K562 (cell line): ENCODE data around the gene KIAA0040. TPM values are rescaled to one million over a fixed set of nuclear protein-coding genes. Genes with fewer than 3 reads are reported as not detected.

Experiments used
- BACH1 ChIP-seq: fragments of 200-800 bp; sonication (Bioruptor generic); IDR thresholded peaks from 2 replicates; pipeline ENCODE4 v1.6.1; 2016; ENCODE audit warnings: missing genetic modification characterization, missing compliant biosample characterization
- CC2D1A ChIP-seq: fragments of 450-650 bp; IDR thresholded peaks from 2 replicates; pipeline ENCODE4 v1.6.1; 2017; ENCODE audit warnings: mild to moderate bottlenecking
- DIDO1 ChIP-seq: fragments of 450-650 bp; IDR thresholded peaks from 2 replicates; pipeline ENCODE4 v1.6.1; 2016; ENCODE audit warnings: low read depth, missing biosample characterization, missing genetic modification characterization
- HMGN3 ChIP-seq: IDR thresholded peaks from 2 replicates; pipeline ENCODE4 v1.6.1; 2011; ENCODE audit warnings: borderline replicate concordance, low read depth, mild to moderate bottlenecking, mixed read lengths, low read length; ENCODE audit not compliant: insufficient read length; ENCODE audit errors: extremely low read depth
- MYNN ChIP-seq, 2 experiments: sonication (generic); formaldehyde crosslinking in 1 of 2; IDR thresholded peaks; 2 replicates each; pipeline versions ENCODE4 v1.5.0 to v1.6.1; 2016 to 2020; ENCODE audit warnings: antibody characterized with exemption in 1 of 2, missing genetic modification reagents in 1 of 2
- RBM17 ChIP-seq: fragments of 200-400 bp; formaldehyde crosslinking; IDR thresholded peaks from 2 replicates; pipeline ENCODE4 v1.6.1; 2017; ENCODE audit warnings: low read depth, mild to moderate bottlenecking, low read length, borderline replicate concordance
- RFX5 ChIP-seq: IDR thresholded peaks from 2 replicates; pipeline ENCODE4 v1.6.1; 2011; ENCODE audit warnings: low read depth, mild to moderate bottlenecking, improper control_type of control experiment, low read length
- SIN3B ChIP-seq: fragments of 450-650 bp; IDR thresholded peaks from 2 replicates; pipeline ENCODE4 v1.6.1; 2017; ENCODE audit warnings: low read depth, mild to moderate bottlenecking, moderate library complexity
- SLC30A9 ChIP-seq: fragments of 250-450 bp; sonication (Bioruptor Pico); IDR thresholded peaks from 2 replicates; pipeline ENCODE4 v1.8.0; 2022; ENCODE audit warnings: mild to moderate bottlenecking, moderate library complexity
- TEAD2 ChIP-seq: fragments of 450-650 bp; IDR thresholded peaks from 2 replicates; pipeline ENCODE4 v1.6.1; 2016; ENCODE audit warnings: missing genetic modification characterization, control low read depth, missing compliant biosample characterization
- ZNF143 ChIP-seq: sonication (generic); formaldehyde crosslinking; IDR thresholded peaks from 2 replicates; pipeline ENCODE4 v1.9.0; 2022; ENCODE audit warnings: mild to moderate bottlenecking, missing genetic modification reagents
- ZNF175 ChIP-seq: fragments of 200-800 bp; sonication (Bioruptor generic); IDR thresholded peaks from 2 replicates; pipeline ENCODE4 v1.6.1; 2016; ENCODE audit warnings: low read depth, mild to moderate bottlenecking, missing genetic modification characterization, missing compliant biosample characterization
- ZNF586 ChIP-seq: fragments of 450-650 bp; formaldehyde crosslinking; conservative IDR thresholded peaks from 2 replicates; pipeline ENCODE4 v1.4.0; 2020; ENCODE audit warnings: mild to moderate bottlenecking, moderate library complexity
- ZNF696 ChIP-seq: fragments of 250-450 bp; sonication (Bioruptor Pico); conservative IDR thresholded peaks from 2 replicates; pipeline ENCODE4 v1.4.0; 2020; ENCODE audit warnings: mild to moderate bottlenecking, moderate library complexity
- polyA plus RNA-seq, 8 experiments: library from polyadenylated mRNA; depleted of rRNA in 4 of 8; stranded (reverse) in 5 of 8; unstranded in 3 of 8; fragments of >200 nt; fragmentation: Nextera tagmentation in 2 of 8; fragmentation: Illumina TruSeq in 1 of 8; extraction: Ambion mirVana in 2 of 8; extraction: Trizol in 1 of 8; gene quantifications; 2 replicates each; pipeline versions ENCODE4 v1.2.1 to v1.2.3, GENCODE V29; 2011 to 2014; ENCODE audit warnings: inconsistent platforms in 1 of 8, missing spikeins in 1 of 8
- total RNA-seq, 7 experiments: library from RNA; depleted of rRNA in 6 of 7; stranded (reverse); fragments of >200 nt in 6 of 7; fragmentation: Illumina TruSeq in 2 of 7; extraction: Trizol in 2 of 7; gene quantifications; 2 replicates each; pipeline versions ENCODE4 v1.2.1 to v1.2.3, GENCODE V29; 2011 to 2021; ENCODE audit warnings: low replicate concordance in 1 of 7
- TF ChIP-seq, protein P1 (sequence below), 2 experiments: IDR thresholded peaks in 1 of 2; conservative IDR thresholded peaks in 1 of 2; 2 replicates each; pipeline ENCODE4 v1.6.1; 2016; ENCODE audit warnings: low read depth in 2 of 2, mild to moderate bottlenecking in 1 of 2, missing compliant biosample characterization in 1 of 2, missing genetic modification characterization in 1 of 2, moderate library complexity in 1 of 2
- TF ChIP-seq, protein P2 (sequence below), 2 experiments: fragments of 450-650 bp; IDR thresholded peaks; 2 replicates each; pipeline ENCODE4 v1.6.1; 2016; ENCODE audit warnings: mild to moderate bottlenecking in 2 of 2, borderline replicate concordance in 1 of 2, low read depth in 1 of 2, moderate library complexity in 1 of 2

Gene KIAA0040
- total and polyA plus RNA-seq, 9 of the 15 experiments (the other 6 are each of a cell fraction or from before 2014, with no cell fraction given), result 3.4 to 13.6 (median 7.1) TPM

DNA sequence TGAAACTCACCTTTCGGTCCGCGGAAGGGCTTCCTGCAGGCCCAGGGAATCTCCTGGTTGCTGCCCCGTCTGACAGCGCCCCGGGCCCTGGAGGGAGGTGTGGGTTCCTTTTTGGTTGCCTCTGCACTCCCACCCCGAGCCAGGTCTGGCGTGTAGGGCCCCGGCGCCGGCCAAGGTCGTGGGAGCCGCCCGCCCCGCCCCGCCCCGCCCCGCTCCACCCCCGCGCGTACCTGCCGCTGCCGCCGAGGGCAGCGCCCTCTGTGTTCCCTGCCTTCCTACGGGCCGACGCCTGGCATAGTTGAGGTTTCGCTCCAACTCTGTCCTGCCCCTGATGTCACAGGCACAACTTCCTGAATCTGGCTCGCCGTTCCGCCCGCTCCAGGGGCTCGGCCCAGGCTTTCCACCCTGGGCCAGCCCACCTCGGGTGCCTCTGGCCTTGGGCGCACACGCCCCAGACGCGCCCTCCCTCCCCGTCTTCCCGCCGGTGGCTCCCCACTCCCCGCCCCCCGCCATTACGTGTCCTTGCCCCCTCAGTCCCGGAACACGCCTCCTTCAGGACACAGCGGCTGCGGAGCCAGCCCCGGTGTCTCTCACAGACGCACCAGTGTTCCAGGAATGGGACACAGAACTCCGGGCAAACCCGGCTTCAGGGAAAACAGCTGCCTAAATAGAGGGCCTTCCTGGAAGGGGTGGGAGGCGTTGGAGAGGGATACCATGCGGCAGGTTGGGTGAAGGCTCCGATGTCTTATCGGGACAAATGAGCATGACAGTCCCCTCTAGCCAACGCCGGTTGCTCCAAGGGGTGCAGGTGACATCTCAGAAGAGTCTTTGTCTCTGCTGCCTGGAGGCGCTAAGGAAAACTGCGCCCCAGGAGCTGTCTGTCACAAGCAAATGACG is at the start of gene KIAA0040 (continued):
- TF ChIP-seq, protein P1, sequence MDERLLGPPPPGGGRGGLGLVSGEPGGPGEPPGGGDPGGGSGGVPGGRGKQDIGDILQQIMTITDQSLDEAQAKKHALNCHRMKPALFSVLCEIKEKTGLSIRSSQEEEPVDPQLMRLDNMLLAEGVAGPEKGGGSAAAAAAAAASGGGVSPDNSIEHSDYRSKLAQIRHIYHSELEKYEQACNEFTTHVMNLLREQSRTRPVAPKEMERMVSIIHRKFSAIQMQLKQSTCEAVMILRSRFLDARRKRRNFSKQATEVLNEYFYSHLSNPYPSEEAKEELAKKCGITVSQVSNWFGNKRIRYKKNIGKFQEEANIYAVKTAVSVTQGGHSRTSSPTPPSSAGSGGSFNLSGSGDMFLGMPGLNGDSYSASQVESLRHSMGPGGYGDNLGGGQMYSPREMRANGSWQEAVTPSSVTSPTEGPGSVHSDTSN (CRISPR knock-in tag; IDR thresholded peaks at IDR 0.05; ENCODE audit: low read depth), result no peak
- TF ChIP-seq, protein P1 (tag; conservative IDR thresholded peaks at IDR 0.05; ENCODE audit: low read depth), result no peak
- no peak for TF ChIP-seq CC2D1A
- TF ChIP-seq ZNF586 (CRISPR knock-in tag), result no peak
- TF ChIP-seq HMGN3, result peak; percentile 65
- TF ChIP-seq, protein P2, sequence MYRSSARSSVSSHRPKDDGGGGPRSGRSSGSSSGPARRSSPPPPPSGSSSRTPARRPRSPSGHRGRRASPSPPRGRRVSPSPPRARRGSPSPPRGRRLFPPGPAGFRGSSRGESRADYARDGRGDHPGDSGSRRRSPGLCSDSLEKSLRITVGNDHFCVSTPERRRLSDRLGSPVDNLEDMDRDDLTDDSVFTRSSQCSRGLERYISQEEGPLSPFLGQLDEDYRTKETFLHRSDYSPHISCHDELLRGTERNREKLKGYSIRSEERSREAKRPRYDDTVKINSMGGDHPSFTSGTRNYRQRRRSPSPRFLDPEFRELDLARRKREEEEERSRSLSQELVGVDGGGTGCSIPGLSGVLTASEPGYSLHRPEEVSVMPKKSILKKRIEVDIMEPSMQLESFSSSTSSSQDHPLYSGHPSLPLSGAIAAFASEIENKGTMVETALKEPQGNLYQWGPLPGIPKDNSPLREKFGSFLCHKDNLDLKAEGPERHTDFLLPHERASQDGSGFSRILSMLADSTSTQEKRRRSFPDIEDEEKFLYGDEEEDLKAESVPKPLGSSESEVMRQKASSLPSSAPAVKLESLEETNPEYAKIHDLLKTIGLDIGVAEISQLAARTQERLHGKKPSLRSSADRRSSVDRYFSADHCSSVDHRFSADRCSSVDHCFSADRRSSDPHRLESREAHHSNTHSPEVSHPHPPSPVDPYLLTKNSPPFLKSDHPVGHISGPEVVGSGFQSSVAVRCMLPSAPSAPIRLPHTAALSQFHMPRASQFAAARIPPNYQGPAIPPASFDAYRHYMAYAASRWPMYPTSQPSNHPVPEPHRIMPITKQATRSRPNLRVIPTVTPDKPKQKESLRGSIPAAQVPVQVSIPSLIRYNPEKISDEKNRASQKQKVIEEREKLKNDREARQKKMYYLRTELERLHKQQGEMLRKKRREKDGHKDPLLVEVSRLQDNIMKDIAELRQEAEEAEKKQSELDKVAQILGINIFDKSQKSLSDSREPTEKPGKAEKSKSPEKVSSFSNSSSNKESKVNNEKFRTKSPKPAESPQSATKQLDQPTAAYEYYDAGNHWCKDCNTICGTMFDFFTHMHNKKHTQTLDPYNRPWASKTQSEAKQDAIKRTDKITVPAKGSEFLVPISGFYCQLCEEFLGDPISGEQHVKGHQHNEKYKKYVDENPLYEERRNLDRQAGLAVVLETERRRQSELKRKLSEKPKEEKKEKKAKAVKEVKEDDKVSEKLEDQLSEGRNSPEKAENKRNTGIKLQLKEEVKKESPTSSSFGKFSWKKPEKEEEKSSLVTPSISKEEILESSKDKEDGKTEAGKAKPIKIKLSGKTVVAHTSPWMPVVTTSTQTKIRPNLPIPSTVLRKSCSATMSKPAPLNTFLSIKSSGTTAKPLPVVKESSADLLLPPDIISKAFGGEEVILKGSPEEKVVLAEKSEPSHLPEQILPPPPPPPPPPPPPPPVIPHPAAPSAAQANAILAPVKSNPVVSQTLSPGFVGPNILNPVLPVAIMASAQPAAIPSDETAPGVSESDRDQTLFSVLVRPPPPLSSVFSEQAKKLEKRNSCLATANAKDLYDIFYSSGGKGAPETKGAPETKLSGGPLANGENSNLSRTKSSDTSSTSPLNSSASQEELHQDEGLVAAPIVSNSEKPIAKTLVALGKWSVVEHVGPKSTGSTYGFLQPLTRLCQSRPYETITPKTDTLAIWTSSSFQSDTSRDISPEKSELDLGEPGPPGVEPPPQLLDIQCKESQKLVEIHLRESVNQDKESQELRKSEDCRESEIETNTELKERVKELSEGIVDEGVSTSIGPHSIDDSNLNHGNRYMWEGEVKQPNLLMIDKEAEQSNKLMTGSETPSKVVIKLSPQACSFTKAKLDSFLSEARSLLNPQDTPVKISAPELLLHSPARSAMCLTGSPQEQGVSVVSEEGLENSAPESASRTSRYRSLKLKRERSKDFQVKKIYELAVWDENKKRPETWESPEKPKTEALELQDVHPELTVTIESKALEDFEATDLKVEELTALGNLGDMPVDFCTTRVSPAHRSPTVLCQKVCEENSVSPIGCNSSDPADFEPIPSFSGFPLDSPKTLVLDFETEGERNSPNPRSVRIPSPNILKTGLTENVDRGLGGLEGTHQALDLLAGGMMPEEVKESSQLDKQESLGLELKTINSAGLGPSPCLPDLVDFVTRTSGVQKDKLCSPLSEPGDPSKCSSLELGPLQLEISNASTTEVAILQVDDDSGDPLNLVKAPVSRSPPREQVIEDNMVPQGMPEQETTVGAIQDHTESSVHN (IDR thresholded peaks at IDR 0.05; ENCODE audit: borderline replicate concordance in 1 of 2, low read depth in 1 of 2), result no peak
- no peak for TF ChIP-seq ZNF696 (CRISPR knock-in tag)
- TF ChIP-seq DIDO1, result no peak
- peak; percentile 39; the same call in 1 of the 2 replicates for TF ChIP-seq MYNN (IDR thresholded peaks at IDR 0.05)
- no peak for TF ChIP-seq MYNN (CRISPR knock-in tag; IDR thresholded peaks at IDR 0.05)
- no peak for TF ChIP-seq RFX5
- no peak for TF ChIP-seq SLC30A9
- no peak for TF ChIP-seq RBM17
- TF ChIP-seq ZNF143 (CRISPR knock-in tag), result no peak
- TF ChIP-seq TEAD2, result no peak
- TF ChIP-seq ZNF175 (CRISPR knock-in tag), result no peak
- TF ChIP-seq BACH1 (tag), result no peak
- no peak for TF ChIP-seq SIN3B
